Sigmoid colon (tissue), 7 donors: Measurements from ENCODE around the gene MOXD1. TPM values are rescaled to one million over a fixed set of nuclear protein-coding genes. Genes with fewer than 3 reads are reported as not detected.

ENCODE experiments used
- DNase-seq: peaks from one replicate; pipeline ENCODE4 v3.0.0-alpha.2; 2019
- H3K27ac ChIP-seq, 4 donors: fragments of 200-600 bp; sonication (generic); one replicate each; pipeline ENCODE4 v1.5.1; 2016 to 2019; ENCODE audit warnings: mild to moderate bottlenecking in 1 of 4
- H3K27me3 ChIP-seq, 3 donors: fragments of 200-600 bp; sonication (generic); one replicate each; pipeline ENCODE4 v1.5.1; 2019; ENCODE audit warnings: mild to moderate bottlenecking in 1 of 3
- H3K36me3 ChIP-seq, 4 donors: fragments of 200-600 bp; sonication (generic); one replicate each; pipeline ENCODE4 v1.5.1; 2016 to 2019
- H3K4me1 ChIP-seq, 4 donors: fragments of 200-600 bp; sonication (generic); one replicate each; pipeline ENCODE4 v1.5.1; 2017 to 2019
- H3K4me3 ChIP-seq, 4 donors: fragments of 200-600 bp; sonication (generic); one replicate each; pipeline ENCODE4 v1.5.1; 2017 to 2019; ENCODE audit warnings: mild to moderate bottlenecking in 2 of 4, moderate library complexity in 1 of 4
- H3K9me3 ChIP-seq, 4 donors: fragments of 200-600 bp in 3 of 4; sonication (generic) in 3 of 4; one replicate each; pipeline versions ENCODE4 v1.5.1 to v1.6.1; 2013 to 2019
- CTCF ChIP-seq, 4 experiments: fragments of 450-650 bp in 3 of 4; fragments of 200-600 bp in 1 of 4; IDR thresholded peaks; one replicate each; pipeline ENCODE4 v1.5.1; 2016 to 2019; ENCODE audit warnings: antibody characterized with exemption in 4 of 4, mild to moderate bottlenecking in 3 of 4, moderate library complexity in 2 of 4
- EP300 ChIP-seq, 4 donors: sonication (generic); formaldehyde crosslinking; IDR thresholded peaks; one replicate each; pipeline ENCODE4 v1.6.1; 2017; ENCODE audit warnings: antibody characterized with exemption in 4 of 4
- POLR2A ChIP-seq, 2 donors: fragments of 450-650 bp; IDR thresholded peaks; one replicate each; pipeline ENCODE4 v1.6.1; 2016; ENCODE audit warnings: antibody characterized with exemption in 2 of 2, mild to moderate bottlenecking in 2 of 2, moderate library complexity in 2 of 2
- POLR2AphosphoS5 ChIP-seq, 4 donors: sonication (generic); formaldehyde crosslinking; IDR thresholded peaks; one replicate each; pipeline ENCODE4 v1.6.1; 2017; ENCODE audit warnings: antibody characterized with exemption in 4 of 4
- WGBS, 2 donors: extraction: QIAGEN DNeasy Blood & Tissue Kit; methylation state at CpG; one replicate each; pipeline ENCODE4 v1.1.7; 2013; 5-methylcytosine and 5-hydroxymethylcytosine counted together
- intact Hi-C: fragments of 100-400 bp; cut with DNase I; formaldehyde crosslinking; loops from one replicate; pipeline ENCODE4 v1.15.1; 2023
- polyA plus RNA-seq, 3 donors: library from polyadenylated mRNA; stranded (reverse); fragments of 200-250 nt; gene quantifications; one replicate each; pipeline ENCODE4 v1.2.3, GENCODE V29; 2013
- total RNA-seq, 4 donors: library from RNA; depleted of rRNA; stranded (reverse); fragments of >200 nt; gene quantifications; one replicate each; pipeline ENCODE4 v1.1.0, GENCODE V29; 2016
- donor health status: healthy with polysubstance abuse.
- donor health status: Bipolar disorder and iron deficiency.
- donor health status: healthy.

The MOXD1 gene
- total and polyA plus RNA-seq, 7 donors = 1.2 to 20.8 (median 9.4) TPM

- intact Hi-C loops = no loop called here
- Histone ChIP-seq H3K4me1 (no peaks in the 10 kb centered on the region), H3K9me3 (peaks cover 0 to 2% (median 0%) of the 10 kb centered on the region in 4 donors), H3K4me3 (no peak overlapping the region), H3K27ac (no peak overlapping the region), H3K27me3 (no peaks in the 10 kb centered on the region), H3K36me3 (no peaks in the 10 kb centered on the region)
- no peak for DNase-seq
- TF ChIP-seq EP300 (IDR thresholded peaks at IDR 0.05) (no peak), POLR2AphosphoS5 (IDR thresholded peaks at IDR 0.05) (no peak)
- WGBS, 2 donors = 69 to 77% methylated on average over 2 of the region's 2 CpGs
Measured at GRCh38 chr6:132253211-132253610, 148.1 kb downstream of the MOXD1 start.

GRCh38 chr6:132252113-132252512 is 149.2 kb downstream of the MOXD1 start:
- no peak for TF ChIP-seq EP300 (IDR thresholded peaks at IDR 0.05)
- TF ChIP-seq CTCF (IDR thresholded peaks at IDR 0.05) = no peak
- no peak for TF ChIP-seq POLR2A (IDR thresholded peaks at IDR 0.05)
- TF ChIP-seq POLR2AphosphoS5 (IDR thresholded peaks at IDR 0.05) = no peak

GRCh38 chr6:132251711-132252110 is 149.6 kb downstream of the MOXD1 start:
- H3K4me3 ChIP-seq = no peak overlapping the region
- no peaks in the 10 kb centered on the region for H3K36me3 ChIP-seq
- no peak for DNase-seq
- no peak for TF ChIP-seq POLR2A (IDR thresholded peaks at IDR 0.05)
- TF ChIP-seq EP300 (IDR thresholded peaks at IDR 0.05) = no peak
- no peak for TF ChIP-seq POLR2AphosphoS5 (IDR thresholded peaks at IDR 0.05)
- TF ChIP-seq CTCF (IDR thresholded peaks at IDR 0.05) = no peak
- intact Hi-C loops = no loop called here
- peaks cover 0 to 2% (median 0%) of the 10 kb centered on the region in 4 donors for H3K9me3 ChIP-seq
- H3K27ac ChIP-seq = no peak overlapping the region
- H3K27me3 ChIP-seq = no peaks in the 10 kb centered on the region
- H3K4me1 ChIP-seq = no peaks in the 10 kb centered on the region

More at GRCh38 chr6:132252113-132252512, 149.2 kb downstream of the MOXD1 start:
- DNase-seq = no peak
- no peaks in the 10 kb centered on the region for H3K27me3 ChIP-seq
- no peak overlapping the region for H3K27ac ChIP-seq
- WGBS, 2 donors = 95% methylated on average over 4 of the region's 4 CpGs
- intact Hi-C loops = no loop called here
- H3K9me3 ChIP-seq = peaks cover 0 to 2% (median 0%) of the 10 kb centered on the region in 4 donors
- no peaks in the 10 kb centered on the region for H3K4me1 ChIP-seq
- H3K4me3 ChIP-seq = no peak overlapping the region
- no peaks in the 10 kb centered on the region for H3K36me3 ChIP-seq

GRCh38 chr6:132247381-132248159 is 153.7 kb downstream of the MOXD1 start:
- H3K4me1 ChIP-seq = no peaks in the 10 kb centered on the region
- intact Hi-C loops = no loop called here
- H3K27ac ChIP-seq = no peak overlapping the region
- no peaks in the 10 kb centered on the region for H3K27me3 ChIP-seq
- DNase-seq = no peak
- H3K9me3 ChIP-seq = peaks cover 0 to 2% (median 0%) of the 10 kb centered on the region in 4 donors
- TF ChIP-seq CTCF (IDR thresholded peaks at IDR 0.05) (no peak), POLR2AphosphoS5 (IDR thresholded peaks at IDR 0.05) (no peak), POLR2A (IDR thresholded peaks at IDR 0.05) (no peak), EP300 (IDR thresholded peaks at IDR 0.05) (no peak)
- 63 to 79% methylated on average over 7 of the region's 7 CpGs for WGBS, 2 donors
- H3K4me3 ChIP-seq = no peak overlapping the region
- no peaks in the 10 kb centered on the region for H3K36me3 ChIP-seq

- intact Hi-C loops = no loop called here
- H3K27ac ChIP-seq = no peak overlapping the region
- no peaks in the 10 kb centered on the region for H3K36me3 ChIP-seq
- no peak overlapping the region for H3K4me3 ChIP-seq
- TF ChIP-seq POLR2AphosphoS5 (IDR thresholded peaks at IDR 0.05) (no peak), POLR2A (IDR thresholded peaks at IDR 0.05) (no peak), EP300 (IDR thresholded peaks at IDR 0.05) (no peak), CTCF (IDR thresholded peaks at IDR 0.05) (no peak)
- H3K27me3 ChIP-seq = no peaks in the 10 kb centered on the region
- 92% methylated on average over 16 of the region's 16 CpGs for WGBS, 2 donors
- H3K4me1 ChIP-seq = no peaks in the 10 kb centered on the region
- no peaks in the 10 kb centered on the region for H3K9me3 ChIP-seq
- DNase-seq = no peak
Measured at GRCh38 chr6:132246632-132247270, 154.5 kb downstream of the MOXD1 start.
